GM12878 (cell line): ENCODE results near the gene ATG9B. TPM values are rescaled to one million over a fixed set of nuclear protein-coding genes. Genes with fewer than 3 reads are reported as not detected.

Experiments
- ATAC-seq: fragments of 200-7000 bp; cut with Tn5 transposase; 3 replicates; pipeline ENCODE4 v1.9.1; 2020; ENCODE audit warnings: mild to moderate bottlenecking, moderate library complexity
- BruUV-seq: library from RNA; stranded (reverse); fragments of 400-500 nt; replicated peaks from 2 replicates; lab custom pipeline; 2021; lab: Mats Ljungman, UMichigan
- CTCF ChIA-PET: fragments of 300-600 bp; sonication (Branson Sonifier 250); formaldehyde crosslinking; extraction: SDS; loops from one replicate; lab custom pipeline; 2021; ENCODE audit warnings: inconsistent platforms; lab: Yijun Ruan, JAX
- POLR2A ChIA-PET: fragments of 350-600 bp; formaldehyde crosslinking; extraction: SDS; loops from one replicate; lab custom pipeline; 2021; ENCODE audit warnings: inconsistent platforms; lab: Charles Lee
- RAD21 ChIA-PET: fragments of 300-600 bp; sonication (Branson Sonifier 250); formaldehyde crosslinking; loops from one replicate; lab custom pipeline; 2023; ENCODE audit warnings: antibody characterized with exemption; ENCODE audit not compliant: unreplicated experiment; lab: Charles Lee
- SMC1A ChIA-PET: fragments of 300-600 bp; sonication (Branson Sonifier 250); formaldehyde crosslinking; loops from one replicate; lab custom pipeline; 2023; ENCODE audit not compliant: unreplicated experiment, uncharacterized antibody; lab: Charles Lee
- DNase-seq: peaks from one replicate; pipeline ENCODE4 v3.0.0-alpha.2; 2011; ENCODE audit warnings: low read depth, low spot score
- FAIRE-seq: peaks from 3 replicates; lab custom pipeline; 2011; peaks lifted over from hg19 to GRCh38; lab: Jason Lieb, UNC
- H2AFZ ChIP-seq: 2 replicates; pipeline ENCODE4 v1.6.0; 2011; ENCODE audit warnings: low read depth, low read length, control low read depth; ENCODE audit not compliant: control insufficient read depth
- H3K27ac ChIP-seq: 2 replicates; pipeline ENCODE4 v1.5.1; 2011; ENCODE audit warnings: control low read depth; ENCODE audit not compliant: control insufficient read depth, insufficient read depth
- H3K27me3 ChIP-seq, 2 experiments: replicated peaks in 1 of 2; 2 replicates each; pipeline versions ENCODE4 v1.6.0 to v1.6.1; 2011; ENCODE audit warnings: low read length in 1 of 2; ENCODE audit not compliant: control insufficient read depth in 2 of 2, insufficient read depth in 2 of 2
- H3K36me3 ChIP-seq, 2 experiments: 2 replicates each; pipeline ENCODE4 v1.5.1; 2011; ENCODE audit warnings: low read length in 1 of 2; ENCODE audit not compliant: control insufficient read depth in 2 of 2, insufficient read depth in 2 of 2
- H3K4me1 ChIP-seq: 2 replicates; pipeline ENCODE4 v1.6.1; 2011; ENCODE audit warnings: mild to moderate bottlenecking, low read length, moderate library complexity, mixed read lengths; ENCODE audit not compliant: control insufficient read depth, insufficient read depth
- H3K4me2 ChIP-seq: 2 replicates; pipeline ENCODE4 v1.6.0; 2011; ENCODE audit warnings: control low read depth; ENCODE audit not compliant: control insufficient read depth, insufficient read depth
- H3K4me3 ChIP-seq: fragments of 200-600 bp; sonication (generic); 2 replicates; pipeline ENCODE4 v1.5.1; 2016
- H3K79me2 ChIP-seq: 2 replicates; pipeline ENCODE4 v1.6.0; 2011; ENCODE audit warnings: low read length; ENCODE audit not compliant: control insufficient read depth, insufficient read depth
- H3K9ac ChIP-seq: 2 replicates; pipeline ENCODE4 v1.8.0; 2011; ENCODE audit warnings: low read length, control low read depth, mixed read lengths; ENCODE audit not compliant: control insufficient read depth, insufficient read depth
- H3K9me3 ChIP-seq: replicated peaks from 3 replicates; pipeline ENCODE4 v1.5.1; 2011; ENCODE audit warnings: mild to moderate bottlenecking, low read length; ENCODE audit not compliant: control insufficient read depth, insufficient read depth
- H4K20me1 ChIP-seq: 2 replicates; pipeline ENCODE4 v1.6.0; 2011; ENCODE audit not compliant: control insufficient read depth, insufficient read depth
- ATF7 ChIP-seq: fragments of 450-650 bp; IDR thresholded peaks from 2 replicates; pipeline ENCODE4 v1.6.1; 2016; ENCODE audit warnings: low read depth, mild to moderate bottlenecking
- CBX3 ChIP-seq: fragments of 200-600 bp; sonication (generic); IDR thresholded peaks from 2 replicates; pipeline ENCODE4 v1.6.1; 2016; ENCODE audit warnings: low read depth, borderline replicate concordance
- GABPA ChIP-seq: IDR thresholded peaks from 2 replicates; pipeline ENCODE4 v1.6.1; 2014; ENCODE audit warnings: antibody characterized with exemption, low read depth, mild to moderate bottlenecking, inconsistent platforms
- HDGF ChIP-seq: fragments of 450-650 bp; IDR thresholded peaks from 2 replicates; pipeline ENCODE4 v1.6.1; 2016; ENCODE audit warnings: antibody characterized with exemption
- JUNB ChIP-seq: IDR thresholded peaks from 2 replicates; pipeline ENCODE4 v1.6.1; 2016; ENCODE audit warnings: antibody characterized with exemption, mild to moderate bottlenecking
- MEF2B ChIP-seq: fragments of 450-650 bp; IDR thresholded peaks from 2 replicates; pipeline ENCODE4 v1.6.1; 2018; ENCODE audit warnings: mild to moderate bottlenecking, moderate library complexity; ENCODE audit not compliant: partially characterized antibody, poor library complexity, severe bottlenecking
- NFYA ChIP-seq: IDR thresholded peaks from 2 replicates; pipeline ENCODE4 v1.6.1; 2011; ENCODE audit warnings: low read depth, mild to moderate bottlenecking, low read length, improper control_type of control experiment, borderline replicate concordance
- NFYB ChIP-seq: IDR thresholded peaks from 2 replicates; pipeline ENCODE4 v1.6.1; 2011; ENCODE audit warnings: low read depth, mild to moderate bottlenecking, low read length, improper control_type of control experiment, moderate library complexity; ENCODE audit not compliant: insufficient read depth
- POLR2A ChIP-seq: IDR thresholded peaks from 2 replicates; pipeline ENCODE4 v1.6.1; 2011; ENCODE audit warnings: low read depth, mild to moderate bottlenecking, low read length
- RAD51 ChIP-seq: fragments of 450-650 bp; IDR thresholded peaks from 2 replicates; pipeline ENCODE4 v1.6.1; 2016; ENCODE audit warnings: moderate library complexity, mild to moderate bottlenecking, inconsistent platforms
- ZSCAN29 ChIP-seq: fragments of 450-650 bp; IDR thresholded peaks from 2 replicates; pipeline ENCODE4 v1.6.1; 2017; ENCODE audit warnings: mild to moderate bottlenecking, moderate library complexity
- WGBS: methylation state at CpG from one replicate; pipeline ENCODE4 v1.1.6; 2016; ENCODE audit warnings: low lambda C conversion rate; ENCODE audit not compliant: insufficient replicate concordance, insufficient coverage; ENCODE audit errors: missing lambda C conversion rate; 5-methylcytosine and 5-hydroxymethylcytosine counted together
- in situ Hi-C: fragments of 300-500 bp; cut with MboI; formaldehyde crosslinking; loops from 9 replicates; pipeline ENCODE4 v1.14.3; 2018; ENCODE audit warnings: mixed read lengths
- intact Hi-C: fragments of 100-400 bp; cut with micrococcal nuclease; formaldehyde crosslinking; loops from one replicate; pipeline ENCODE4 v1.14.2; 2022; ENCODE audit not compliant: unreplicated experiment
- polyA plus RNA-seq, 11 experiments: library from polyadenylated mRNA; depleted of rRNA in 4 of 11; unstranded in 6 of 11; stranded (reverse) in 5 of 11; fragments of >200 nt; fragmentation: Nextera tagmentation in 4 of 11; fragmentation: Illumina TruSeq in 1 of 11; extraction: Ambion mirVana in 4 of 11; extraction: Trizol in 1 of 11; gene quantifications; 1 replicate in 1 of 11; 2 replicates in 10 of 11; pipeline versions ENCODE4 v1.2.1 to v1.2.3, GENCODE V29; 2011 to 2016; ENCODE audit warnings: inconsistent platforms in 2 of 11, missing spikeins in 2 of 11, low read depth in 1 of 11
- total RNA-seq, 4 experiments: library from RNA; depleted of rRNA in 3 of 4; stranded (reverse); fragments of >200 nt in 3 of 4; fragmentation: Illumina TruSeq in 1 of 4; extraction: Trizol in 1 of 4; gene quantifications; 2 replicates each; pipeline versions ENCODE4 v1.2.1 to v1.2.3, GENCODE V29; 2013 to 2021
- TF ChIP-seq, protein P1 (sequence below): fragments of 450-650 bp; IDR thresholded peaks from 2 replicates; pipeline ENCODE4 v1.6.1; 2016; ENCODE audit warnings: mild to moderate bottlenecking

The ATG9B gene
- total and polyA plus RNA-seq, 10 of the 15 experiments (the other 5 are each of a cell fraction or from before 2014, with no cell fraction given) = 0.01 to 0.83 (median 0.12) TPM; not detected in 2

DNA sequence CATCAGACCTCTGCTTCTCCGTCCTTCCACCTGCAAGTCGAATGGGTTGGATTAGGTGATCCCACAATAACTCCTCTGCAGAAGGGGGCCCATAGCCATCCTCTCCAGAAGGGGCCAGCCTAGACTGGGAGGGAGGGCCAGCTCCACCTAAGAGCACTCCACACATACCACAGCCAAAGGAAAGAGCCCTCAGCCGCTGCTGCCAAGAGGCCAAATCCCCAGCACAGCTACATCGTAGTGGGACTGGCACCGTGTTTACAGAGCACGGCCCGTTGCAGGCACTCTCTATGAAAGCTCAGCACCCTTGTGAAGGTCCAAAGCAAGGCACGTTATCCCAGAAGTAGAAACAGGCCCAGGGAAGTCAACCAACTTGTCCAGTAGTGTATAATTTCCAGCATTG is 51.6 kb downstream of the ATG9B start:
- DNase-seq (no peak), FAIRE-seq (no peak), ATAC-seq (no peak)
- BruUV-seq = no TSS peak
- intact Hi-C loops (no loop called here), in situ Hi-C loops (no loop called here)
- no peaks in the 10 kb centered on the region for H4K20me1 ChIP-seq
- H3K4me3 ChIP-seq = no peak overlapping the region
- peaks cover 3% of the 10 kb centered on the region for H3K4me1 ChIP-seq
- H3K9me3 ChIP-seq = no peaks in the 10 kb centered on the region
- H3K4me2 ChIP-seq = no peak overlapping the region
- POLR2A ChIA-PET = no interaction called here
- CTCF ChIA-PET = no interaction called here
- H3K27me3 ChIP-seq = peaks cover 4 to 5% of the 10 kb centered on the region in 2 experiments
- 31% methylated on average over 8 of the region's 8 CpGs for WGBS
- TF ChIP-seq MEF2B (no peak), ATF7 (no peak), POLR2A (no peak), RAD51 (no peak), NFYB (no peak), HDGF (no peak), JUNB (no peak), ZSCAN29 (no peak), GABPA (no peak), NFYA (no peak), CBX3 (no peak)
- TF ChIP-seq, protein P1, sequence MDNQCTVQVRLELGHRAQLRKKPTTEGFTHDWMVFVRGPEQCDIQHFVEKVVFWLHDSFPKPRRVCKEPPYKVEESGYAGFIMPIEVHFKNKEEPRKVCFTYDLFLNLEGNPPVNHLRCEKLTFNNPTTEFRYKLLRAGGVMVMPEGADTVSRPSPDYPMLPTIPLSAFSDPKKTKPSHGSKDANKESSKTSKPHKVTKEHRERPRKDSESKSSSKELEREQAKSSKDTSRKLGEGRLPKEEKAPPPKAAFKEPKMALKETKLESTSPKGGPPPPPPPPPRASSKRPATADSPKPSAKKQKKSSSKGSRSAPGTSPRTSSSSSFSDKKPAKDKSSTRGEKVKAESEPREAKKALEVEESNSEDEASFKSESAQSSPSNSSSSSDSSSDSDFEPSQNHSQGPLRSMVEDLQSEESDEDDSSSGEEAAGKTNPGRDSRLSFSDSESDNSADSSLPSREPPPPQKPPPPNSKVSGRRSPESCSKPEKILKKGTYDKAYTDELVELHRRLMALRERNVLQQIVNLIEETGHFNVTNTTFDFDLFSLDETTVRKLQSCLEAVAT = no peak
- RAD21 ChIA-PET = no interaction called here
- H3K79me2 ChIP-seq = no peaks in the 10 kb centered on the region
- no peak overlapping the region for H2AFZ ChIP-seq
- SMC1A ChIA-PET = interaction anchor here (1.3 kb wide), 1 partner anchor 11 kb away, joined by 3 read pairs; no protein-coding TSS in a partner anchor
- no peaks in the 10 kb centered on the region for H3K36me3 ChIP-seq
- H3K27ac ChIP-seq = no peak overlapping the region
- no peak overlapping the region for H3K9ac ChIP-seq
